ENCODE data around the gene DBN1.
A peak's percentile ranks its signal among the peaks of the same experiment; 100 is the strongest.

Gene DBN1

GRCh38 chr5:177473443-177474001, at the start of gene DBN1:
Gene DBN1, minus strand, starts transcription at chr5:177473634. Its CDS starts 113 bp downstream, at chr5:177473521.
- DNase-seq (ENCODE audit: low spot score), result peak; percentile 47

DNA sequence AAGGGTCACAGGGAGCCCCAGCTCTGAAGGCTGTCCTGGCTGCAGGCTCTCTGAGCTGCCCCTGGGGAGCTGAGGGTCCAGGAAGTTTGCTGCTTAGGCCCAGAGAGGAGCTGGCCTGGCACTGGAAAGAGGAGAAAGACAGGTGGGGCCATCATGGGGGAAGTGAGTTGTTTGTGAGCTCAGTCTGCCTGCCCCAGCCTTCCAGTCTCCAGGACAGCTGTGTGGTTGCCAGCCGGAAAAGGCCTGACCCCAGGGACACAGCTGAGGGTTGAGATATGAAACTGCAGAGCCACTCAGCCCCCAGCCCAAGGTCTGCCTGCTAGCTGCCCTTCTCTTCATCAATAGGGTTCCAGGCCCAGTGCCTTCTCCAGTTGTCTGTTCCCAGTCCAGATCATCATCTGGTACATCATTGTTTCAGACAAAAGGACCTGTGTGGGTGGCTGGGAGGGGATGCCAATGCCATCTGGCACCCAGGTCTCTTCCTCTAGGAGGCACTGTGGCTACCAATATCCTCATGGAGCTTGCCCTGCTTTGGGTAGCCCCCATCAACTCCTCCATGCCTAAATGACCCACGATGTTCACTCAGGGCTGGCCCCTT, 47.6 kb upstream of the DBN1 start:
- no peak for DNase-seq (ENCODE audit: low spot score)

DNA sequence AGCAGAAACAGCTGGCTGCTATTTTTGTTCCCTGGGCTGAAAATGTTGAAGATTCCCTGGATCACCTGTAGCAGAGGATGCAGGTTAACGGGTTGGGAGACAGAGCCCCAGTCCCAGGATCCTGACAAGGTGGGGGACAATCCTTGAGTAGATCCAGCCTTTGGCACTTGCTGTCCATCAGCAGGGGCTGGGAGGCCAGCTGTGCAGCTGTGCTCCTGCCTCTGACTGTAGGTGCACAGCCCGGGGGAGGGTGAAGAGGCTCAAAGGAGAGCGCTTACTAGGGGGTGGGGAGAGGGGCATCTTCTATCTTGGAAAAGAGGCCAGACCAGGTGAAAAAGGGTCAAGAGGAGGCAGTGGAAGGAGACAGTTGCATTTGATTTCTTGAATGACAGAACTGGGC, 46.8 kb upstream of the DBN1 start:
- DNase-seq (ENCODE audit: low spot score), result no peak

DNA sequence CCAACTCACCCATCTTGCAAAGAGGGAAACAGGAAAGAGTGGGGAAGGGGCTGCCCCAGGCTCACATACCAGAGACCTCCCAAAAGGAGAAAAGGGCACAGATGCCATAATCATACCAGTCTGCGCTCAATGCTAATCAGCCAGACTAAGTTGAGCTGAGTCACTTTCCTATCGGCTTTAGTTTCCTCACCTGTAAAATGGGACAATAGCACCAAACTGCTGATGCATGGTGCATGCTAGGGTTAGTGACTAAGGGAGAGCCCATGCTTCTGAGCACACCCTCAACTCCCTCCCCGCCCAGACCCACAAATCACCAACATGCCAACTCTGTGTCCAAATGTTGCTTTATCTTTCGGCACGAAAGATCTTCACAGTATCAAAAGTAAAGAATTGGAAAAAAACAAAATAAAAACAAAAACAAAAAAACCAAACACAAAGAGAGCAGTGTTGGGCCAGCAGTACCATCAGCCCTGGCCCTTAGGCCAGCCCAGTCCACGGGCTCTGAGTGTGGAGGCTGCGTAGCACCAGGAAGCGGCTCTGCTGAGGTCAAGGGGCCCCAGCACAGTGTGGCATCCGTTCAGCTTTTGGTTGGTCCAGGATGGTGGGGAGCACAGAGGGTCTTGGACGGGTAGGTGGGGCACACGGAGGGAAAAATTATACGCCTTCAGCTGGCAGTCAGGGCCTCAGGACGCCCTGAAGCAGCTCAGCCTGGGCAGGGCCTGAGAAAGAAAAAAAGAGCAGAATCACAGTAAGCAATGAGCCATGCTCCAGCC, 46.2 kb upstream of the DBN1 start:
- no peak for DNase-seq (ENCODE audit: low spot score)

GRCh38 chr5:177516601-177517568, 43.5 kb upstream of the DBN1 start, which contains the start of gene DDX41:
Gene DDX41, minus strand, starts transcription at chr5:177516961. Its CDS starts 16 bp downstream, at chr5:177516945.
- peak; percentile 98 for DNase-seq (ENCODE audit: low spot score)

DNA sequence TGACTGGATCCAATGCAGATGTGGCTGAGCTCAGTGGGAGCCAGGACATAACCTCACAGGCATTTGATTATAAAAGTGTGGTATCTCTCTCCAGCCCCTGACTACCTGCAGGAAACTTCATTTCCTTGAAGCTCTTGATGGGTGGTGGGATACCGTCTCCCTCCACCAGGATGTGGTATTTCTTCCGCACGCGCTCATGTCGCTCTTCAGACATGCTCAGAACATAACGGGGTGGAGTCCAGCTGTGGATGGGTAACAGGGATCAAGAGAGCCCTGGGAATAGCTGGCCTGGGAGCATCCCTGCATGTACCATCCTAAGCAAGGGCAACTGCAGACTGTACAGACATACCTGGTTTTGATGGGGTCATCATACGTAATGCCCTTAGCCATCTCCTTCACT, 42.1 kb upstream of the DBN1 start:
- DNase-seq (ENCODE audit: low spot score), result no peak

- no peak for DNase-seq (ENCODE audit: low spot score)
Measured at GRCh38 chr5:177514541-177514940, 41.1 kb upstream of the DBN1 start.

DNA sequence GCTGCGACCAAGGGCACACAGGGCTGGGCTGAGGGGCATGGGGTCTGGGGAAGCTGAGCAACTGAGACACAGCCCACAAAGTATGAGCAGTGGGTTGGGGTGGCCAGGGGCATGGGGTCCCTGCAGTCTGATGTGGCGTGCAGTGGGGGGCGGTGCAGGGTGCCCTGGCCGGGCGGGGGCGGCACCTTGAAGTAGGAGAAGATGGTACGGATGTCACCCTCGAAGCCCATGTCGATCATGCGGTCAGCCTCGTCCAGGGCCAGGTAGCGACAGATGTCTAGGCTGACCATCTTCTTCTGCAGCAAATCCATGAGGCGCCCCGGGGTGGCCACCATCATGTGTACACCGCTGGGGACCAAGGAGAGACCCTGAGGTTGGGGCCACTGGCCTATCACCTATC, 40.1 kb upstream of the DBN1 start:
- DNase-seq (ENCODE audit: low spot score), result no peak

- no peak for DNase-seq (ENCODE audit: low spot score)
Measured at GRCh38 chr5:177512736-177513380, 39.4 kb upstream of the DBN1 start.

DNA sequence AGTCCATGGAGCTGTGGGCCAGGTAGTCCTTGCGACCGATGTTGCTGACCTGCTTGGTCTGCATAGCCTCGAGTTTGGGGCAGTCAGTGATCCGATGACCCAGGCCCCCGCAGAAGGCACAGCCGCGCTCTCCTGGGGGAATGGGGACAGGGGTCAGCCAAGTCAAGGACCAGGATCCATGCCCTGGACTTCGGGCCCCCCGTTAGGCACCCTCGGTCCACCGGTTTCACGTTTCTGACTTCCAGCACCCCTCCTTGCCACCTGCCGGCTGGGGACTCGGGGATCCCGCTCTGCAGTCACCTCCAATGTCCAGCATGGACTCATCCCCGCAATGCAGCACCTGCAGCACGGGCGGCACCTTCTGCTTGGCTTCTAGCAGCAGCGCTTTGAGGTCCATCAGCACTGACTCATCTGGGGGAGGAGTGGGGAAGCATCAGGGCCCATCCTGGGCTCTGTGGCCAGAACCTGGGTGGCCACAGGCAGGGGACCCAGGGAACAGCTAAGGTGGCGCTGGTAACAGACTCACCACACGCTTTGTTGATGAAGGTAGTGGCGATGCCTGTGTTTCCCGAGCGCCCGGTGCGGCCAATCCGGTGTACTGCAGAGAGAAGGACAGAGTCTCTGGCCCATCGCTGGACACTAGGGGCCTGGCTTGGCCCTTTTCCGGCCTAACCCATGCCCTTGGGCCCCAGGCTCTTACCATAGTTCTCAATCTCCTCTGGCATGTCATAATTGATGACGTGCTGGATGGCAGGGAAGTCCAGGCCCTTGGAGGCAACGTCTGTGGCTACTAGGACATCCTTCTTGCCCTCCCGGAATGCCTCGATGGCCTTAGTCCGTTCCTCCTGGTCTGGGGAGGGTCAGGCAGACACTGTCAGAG, 38.6 kb upstream of the DBN1 start:
- no peak for DNase-seq (ENCODE audit: low spot score)

GRCh38 chr5:177511181-177511580, 37.7 kb upstream of the DBN1 start:
- no peak for DNase-seq (ENCODE audit: low spot score)

DNA sequence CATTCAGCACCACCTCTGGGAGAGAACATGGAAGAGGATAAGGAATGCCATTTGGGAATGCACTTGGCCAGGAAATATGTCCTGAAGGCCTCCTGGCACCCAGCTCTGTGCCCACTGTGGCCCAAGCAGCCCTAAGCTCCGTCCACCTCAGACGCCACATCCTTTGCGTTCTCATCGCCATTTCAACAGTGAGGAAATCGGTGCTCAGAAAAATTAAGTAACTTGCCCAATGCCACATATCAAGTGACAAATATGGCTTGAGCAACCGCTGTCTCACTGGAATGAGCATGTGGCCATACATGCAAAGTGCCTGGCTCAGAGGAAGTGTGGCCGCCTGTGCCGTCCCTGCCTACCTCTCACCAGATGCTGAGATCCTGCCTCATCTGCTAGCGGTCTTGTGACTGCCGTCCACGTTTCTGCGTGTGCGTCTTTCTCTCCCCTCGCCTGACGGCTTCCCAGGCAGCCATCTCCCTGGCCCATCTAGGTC, 37.2 kb upstream of the DBN1 start:
- DNase-seq (ENCODE audit: low spot score), result no peak

- no peak for DNase-seq (ENCODE audit: low spot score)
Measured at GRCh38 chr5:177509991-177510566, 36.6 kb upstream of the DBN1 start.

DNA sequence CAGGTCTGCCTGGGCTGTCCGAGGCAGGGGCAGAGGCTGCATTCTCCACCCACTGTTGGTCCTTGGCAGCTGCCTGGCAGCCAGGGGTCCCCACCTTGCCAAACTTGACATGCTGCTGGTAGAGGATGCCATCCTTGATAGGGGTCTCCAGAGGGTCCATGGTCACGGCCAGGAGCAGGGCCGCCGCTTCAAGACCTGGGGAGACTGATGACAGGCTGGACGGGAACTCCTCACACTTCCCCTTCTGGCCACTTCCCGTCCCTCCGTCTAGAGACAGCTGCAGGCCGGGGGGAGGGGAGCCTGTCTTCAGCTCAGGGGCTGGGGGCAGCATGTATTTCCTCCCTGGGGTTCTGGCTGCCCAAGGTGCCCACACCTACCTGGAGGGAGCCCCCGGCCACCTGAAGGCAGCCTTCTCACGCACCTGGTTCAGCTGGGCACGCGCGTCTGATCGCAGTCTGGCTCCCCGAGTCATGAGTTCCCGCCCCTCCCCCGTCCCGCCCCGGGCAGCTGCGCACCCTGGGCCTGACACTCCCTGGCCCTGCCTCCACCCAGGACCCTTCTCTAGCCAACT, 36.0 kb upstream of the DBN1 start, which contains the start of gene DOK3:
DOK3 (minus strand) TSS at position 446 of the 571 bp plus-strand sequence; CDS start at position 160, 286 bp downstream.
- no peak for DNase-seq (ENCODE audit: low spot score)

GRCh38 chr5:177508837-177509236, 35.4 kb upstream of the DBN1 start:
- no peak for DNase-seq (ENCODE audit: low spot score)

GRCh38 chr5:177508221-177508611, 34.8 kb upstream of the DBN1 start:
- no peak for DNase-seq (ENCODE audit: low spot score)

GRCh38 chr5:177507596-177508220, 34.3 kb upstream of the DBN1 start:
- DNase-seq (ENCODE audit: low spot score), result no peak

DNA sequence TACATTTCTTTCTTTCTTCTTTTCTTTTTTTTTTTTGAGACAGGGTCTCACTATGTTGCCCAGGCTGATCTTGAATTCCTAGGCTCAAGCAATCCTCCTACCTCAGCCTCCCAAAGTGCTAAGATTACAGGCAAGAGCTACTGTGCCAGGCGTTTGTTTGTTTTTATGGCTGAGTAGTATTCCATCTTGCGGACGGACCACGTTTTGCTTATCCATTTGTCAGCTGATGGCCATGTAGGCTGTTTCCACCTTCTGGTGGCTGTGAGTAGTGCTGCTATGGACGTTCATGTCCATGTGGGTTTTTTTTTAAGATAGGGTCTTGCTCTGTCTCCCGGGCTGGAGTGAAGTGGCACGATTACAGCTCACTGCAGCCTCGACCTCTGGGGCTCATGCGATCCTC, 33.7 kb upstream of the DBN1 start:
- no peak for DNase-seq (ENCODE audit: low spot score)

DNA sequence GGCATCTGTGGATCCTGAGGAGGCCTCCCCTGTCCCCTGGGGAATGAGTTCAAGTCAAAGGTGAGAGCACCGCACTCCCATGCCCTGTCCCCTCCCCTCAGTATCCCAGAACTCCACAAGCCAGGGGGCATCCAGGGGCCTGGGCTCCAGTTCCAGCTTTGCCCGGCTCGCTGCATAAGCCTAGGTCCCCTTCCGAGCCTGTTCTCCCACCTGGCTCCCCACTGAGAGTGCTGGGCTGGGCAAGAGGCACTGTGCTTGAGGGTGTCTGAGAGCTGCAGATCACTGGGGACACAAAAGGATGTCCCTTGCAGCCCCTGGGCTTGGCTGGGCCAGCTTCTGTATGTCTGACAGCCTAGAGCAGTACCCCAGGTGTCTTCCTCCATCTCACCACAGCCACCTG, 31.6 kb upstream of the DBN1 start:
- DNase-seq (ENCODE audit: low spot score), result no peak
